OCI-LY3 (cell line): ENCODE results near the gene MALAT1.

ENCODE experiments used
- H2AFZ ChIP-seq: fragments of 200-600, 300-600 bp; shearing (Covaris generic); 2 replicates; pipeline ENCODE4 v1.6.0; 2014; ENCODE audit warnings: antibody characterized with exemption, low read depth, low read length
- H3K27ac ChIP-seq: fragments of 200-600, 300-600 bp; sonication (generic); 2 replicates; pipeline ENCODE4 v1.5.1; 2014; ENCODE audit warnings: mild to moderate bottlenecking, low read length, moderate library complexity, mixed read lengths
- H3K27me3 ChIP-seq: fragments of 200-600, 300-600 bp; sonication (generic); 2 replicates; pipeline ENCODE4 v1.6.1; 2014; ENCODE audit warnings: low read depth, low read length, mixed read lengths
- H3K36me3 ChIP-seq: fragments of 200-600, 300-600 bp; sonication (generic); replicated peaks from 2 replicates; pipeline ENCODE3; 2014; ENCODE audit warnings: low read depth, low read length, mixed read lengths
- H3K4me1 ChIP-seq: fragments of 300-600, 200-600 bp; sonication (generic); 2 replicates; pipeline ENCODE4 v1.6.1; 2014; ENCODE audit warnings: low read length, mixed read lengths
- H3K4me2 ChIP-seq: fragments of 200-600, 300-600 bp; sonication (generic); 2 replicates; pipeline ENCODE4 v1.6.1; 2014; ENCODE audit warnings: low read length, mixed read lengths
- H3K4me3 ChIP-seq: fragments of 300-600, 200-600 bp; sonication (generic); 2 replicates; pipeline ENCODE4 v1.5.1; 2014; ENCODE audit warnings: antibody characterized with exemption, mild to moderate bottlenecking, low read length, moderate library complexity
- H3K79me2 ChIP-seq: fragments of 300-600, 200-600 bp; shearing (Covaris generic); 2 replicates; pipeline ENCODE4 v1.6.1; 2014; ENCODE audit warnings: mild to moderate bottlenecking, low read length, mixed read lengths
- H3K9ac ChIP-seq: fragments of 300-600, 200-600 bp; shearing (Covaris generic); 2 replicates; pipeline ENCODE4 v1.6.0; 2014; ENCODE audit warnings: mild to moderate bottlenecking, low read length, moderate library complexity
- H3K9me3 ChIP-seq: fragments of 200-600, 300-600 bp; shearing (Covaris generic); 2 replicates; pipeline ENCODE4 v1.6.1; 2014; ENCODE audit warnings: low read length, mixed read lengths; ENCODE audit not compliant: insufficient read depth
- H4K20me1 ChIP-seq: fragments of 200-600, 300-600 bp; sonication (generic); 2 replicates; pipeline ENCODE4 v1.6.1; 2016; ENCODE audit warnings: low read length, mixed read lengths; ENCODE audit not compliant: insufficient read depth
- EZH2phosphoT487 ChIP-seq: fragments of 200-600 bp; shearing (Covaris generic); IDR thresholded peaks from 2 replicates; pipeline ENCODE4 v1.6.1; 2018; ENCODE audit warnings: antibody characterized with exemption, mixed run types, low read depth
- TF ChIP-seq, protein P1 (sequence below): fragments of 200-600, 300-600 bp; sonication (generic); IDR thresholded peaks from 2 replicates; pipeline ENCODE4 v1.5.1; 2014; ENCODE audit warnings: antibody characterized with exemption, low read length, low read depth

The MALAT1 gene

DNA sequence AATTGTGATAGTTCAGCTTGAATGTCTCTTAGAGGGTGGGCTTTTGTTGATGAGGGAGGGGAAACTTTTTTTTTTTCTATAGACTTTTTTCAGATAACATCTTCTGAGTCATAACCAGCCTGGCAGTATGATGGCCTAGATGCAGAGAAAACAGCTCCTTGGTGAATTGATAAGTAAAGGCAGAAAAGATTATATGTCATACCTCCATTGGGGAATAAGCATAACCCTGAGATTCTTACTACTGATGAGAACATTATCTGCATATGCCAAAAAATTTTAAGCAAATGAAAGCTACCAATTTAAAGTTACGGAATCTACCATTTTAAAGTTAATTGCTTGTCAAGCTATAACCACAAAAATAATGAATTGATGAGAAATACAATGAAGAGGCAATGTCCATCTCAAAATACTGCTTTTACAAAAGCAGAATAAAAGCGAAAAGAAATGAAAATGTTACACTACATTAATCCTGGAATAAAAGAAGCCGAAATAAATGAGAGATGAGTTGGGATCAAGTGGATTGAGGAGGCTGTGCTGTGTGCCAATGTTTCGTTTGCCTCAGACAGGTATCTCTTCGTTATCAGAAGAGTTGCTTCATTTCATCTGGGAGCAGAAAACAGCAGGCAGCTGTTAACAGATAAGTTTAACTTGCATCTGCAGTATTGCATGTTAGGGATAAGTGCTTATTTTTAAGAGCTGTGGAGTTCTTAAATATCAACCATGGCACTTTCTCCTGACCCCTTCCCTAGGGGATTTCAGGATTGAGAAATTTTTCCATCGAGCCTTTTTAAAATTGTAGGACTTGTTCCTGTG is 3.9 kb downstream of the MALAT1 start:
- Histone ChIP-seq H3K4me1 (peaks cover 62% of the 10 kb centered on the region), H3K27ac (peak overlapping the region; percentile 91), H4K20me1 (peaks cover 78% of the 10 kb centered on the region)

GRCh38 chr11:65503368-65503948 is 4.6 kb downstream of the MALAT1 start:
- H3K4me2 ChIP-seq: peak overlapping the region; percentile 95
- peak overlapping the region; percentile 99 for H3K9ac ChIP-seq
- TF ChIP-seq, protein P1, sequence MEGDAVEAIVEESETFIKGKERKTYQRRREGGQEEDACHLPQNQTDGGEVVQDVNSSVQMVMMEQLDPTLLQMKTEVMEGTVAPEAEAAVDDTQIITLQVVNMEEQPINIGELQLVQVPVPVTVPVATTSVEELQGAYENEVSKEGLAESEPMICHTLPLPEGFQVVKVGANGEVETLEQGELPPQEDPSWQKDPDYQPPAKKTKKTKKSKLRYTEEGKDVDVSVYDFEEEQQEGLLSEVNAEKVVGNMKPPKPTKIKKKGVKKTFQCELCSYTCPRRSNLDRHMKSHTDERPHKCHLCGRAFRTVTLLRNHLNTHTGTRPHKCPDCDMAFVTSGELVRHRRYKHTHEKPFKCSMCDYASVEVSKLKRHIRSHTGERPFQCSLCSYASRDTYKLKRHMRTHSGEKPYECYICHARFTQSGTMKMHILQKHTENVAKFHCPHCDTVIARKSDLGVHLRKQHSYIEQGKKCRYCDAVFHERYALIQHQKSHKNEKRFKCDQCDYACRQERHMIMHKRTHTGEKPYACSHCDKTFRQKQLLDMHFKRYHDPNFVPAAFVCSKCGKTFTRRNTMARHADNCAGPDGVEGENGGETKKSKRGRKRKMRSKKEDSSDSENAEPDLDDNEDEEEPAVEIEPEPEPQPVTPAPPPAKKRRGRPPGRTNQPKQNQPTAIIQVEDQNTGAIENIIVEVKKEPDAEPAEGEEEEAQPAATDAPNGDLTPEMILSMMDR: no peak
- TF ChIP-seq EZH2phosphoT487: no peak
- peak overlapping the region; percentile 91; the same call in 1 of the 2 replicates for H3K27ac ChIP-seq
- no peak overlapping the region for H2AFZ ChIP-seq
- no peaks in the 10 kb centered on the region for H3K9me3 ChIP-seq
- peaks cover 60% of the 10 kb centered on the region for H3K4me1 ChIP-seq
- no peaks in the 10 kb centered on the region for H3K27me3 ChIP-seq
- H4K20me1 ChIP-seq: peaks cover 78% of the 10 kb centered on the region
- peaks cover 77% of the 10 kb centered on the region for H3K36me3 ChIP-seq
- H3K4me3 ChIP-seq: peak overlapping the region; percentile 83
- H3K79me2 ChIP-seq: peaks cover 83% of the 10 kb centered on the region

More for the DNA sequence above, 3.9 kb downstream of the MALAT1 start:
- Histone ChIP-seq H3K9me3 (no peaks in the 10 kb centered on the region), H3K9ac (peak overlapping the region; percentile 99), H3K27me3 (no peaks in the 10 kb centered on the region), H3K79me2 (peaks cover 90% of the 10 kb centered on the region), H2AFZ (no peak overlapping the region), H3K4me3 (peak overlapping the region; percentile 83), H3K4me2 (peak overlapping the region; percentile 95), H3K36me3 (peaks cover 77% of the 10 kb centered on the region)
- no peak for TF ChIP-seq EZH2phosphoT487
- TF ChIP-seq, protein P1: no peak

GRCh38 chr11:65503949-65504673 is 5.3 kb downstream of the MALAT1 start:
- no peak for TF ChIP-seq EZH2phosphoT487
- H2AFZ ChIP-seq: no peak overlapping the region
- H3K27ac ChIP-seq: peak overlapping the region; percentile 78; the same call in 1 of the 2 replicates
- peaks cover 60% of the 10 kb centered on the region for H3K4me1 ChIP-seq
- peak overlapping the region; percentile 83 for H3K4me3 ChIP-seq
- no peaks in the 10 kb centered on the region for H3K9me3 ChIP-seq
- peak overlapping the region; percentile 95 for H3K4me2 ChIP-seq
- H3K36me3 ChIP-seq: peaks cover 76% of the 10 kb centered on the region
- no peaks in the 10 kb centered on the region for H3K27me3 ChIP-seq
- peaks cover 77% of the 10 kb centered on the region for H3K79me2 ChIP-seq
- H3K9ac ChIP-seq: peak overlapping the region; percentile 99
- H4K20me1 ChIP-seq: peaks cover 78% of the 10 kb centered on the region

- no peaks in the 10 kb centered on the region for H3K9me3 ChIP-seq
- no peak overlapping the region for H2AFZ ChIP-seq
- TF ChIP-seq EZH2phosphoT487: no peak
- TF ChIP-seq, protein P1: no peak
- H3K27ac ChIP-seq: peak overlapping the region; percentile 78
- peaks cover 67% of the 10 kb centered on the region for H3K4me1 ChIP-seq
- H3K27me3 ChIP-seq: no peaks in the 10 kb centered on the region
- peak overlapping the region; percentile 95 for H3K4me2 ChIP-seq
- peak overlapping the region; percentile 83 for H3K4me3 ChIP-seq
- H3K79me2 ChIP-seq: peaks cover 69% of the 10 kb centered on the region
- peaks cover 73% of the 10 kb centered on the region for H4K20me1 ChIP-seq
- H3K9ac ChIP-seq: 0 out of 2 replicates have a peak overlapping the region, but pooled peaks have one; percentile 99
- peaks cover 68% of the 10 kb centered on the region for H3K36me3 ChIP-seq
These were observed 6.0 kb downstream of the MALAT1 start for GRCh38 chr11:65504674-65505465.
